HUES64 (cell line): ENCODE measurements around the gene AP2B1.

ENCODE experiments used
- H3K27ac ChIP-seq: 2 replicates; pipeline ENCODE4 v1.7.0; 2013; ENCODE audit warnings: low read depth, low read length, inconsistent platforms
- H3K27me3 ChIP-seq: 2 replicates; pipeline ENCODE4 v1.6.1; 2013; ENCODE audit warnings: mild to moderate bottlenecking, low read length; ENCODE audit not compliant: insufficient read depth
- H3K36me3 ChIP-seq: 2 replicates; pipeline ENCODE4 v1.6.1; 2013; ENCODE audit warnings: mild to moderate bottlenecking, low read length; ENCODE audit not compliant: insufficient read depth
- H3K4me1 ChIP-seq: 2 replicates; pipeline ENCODE4 v1.6.1; 2013; ENCODE audit warnings: mild to moderate bottlenecking, low read length, moderate library complexity; ENCODE audit not compliant: insufficient read depth
- H3K4me3 ChIP-seq: 2 replicates; pipeline ENCODE4 v1.5.1; 2013; ENCODE audit warnings: mild to moderate bottlenecking, low read length, moderate library complexity
- H3K9ac ChIP-seq: 2 replicates; pipeline ENCODE4 v1.6.1; 2013; ENCODE audit warnings: mild to moderate bottlenecking, low read depth, low read length
- H3K9me3 ChIP-seq: 2 replicates; pipeline ENCODE4 v1.6.1; 2013; ENCODE audit warnings: low read depth, low read length; ENCODE audit not compliant: insufficient read depth
- WGBS: fragments of 150-250, 120-280 bp; methylation state at CpG from one replicate; pipeline ENCODE4 v1.1.7; 2013; ENCODE audit warnings: missing lambda C conversion rate; 5-methylcytosine and 5-hydroxymethylcytosine counted together

Gene AP2B1

GRCh38 chr17:35730400-35731005 lies 143.4 kb downstream of the AP2B1 start:
- H3K27ac ChIP-seq = no peak overlapping the region
- H3K9me3 ChIP-seq = no peaks in the 10 kb centered on the region
- H3K9ac ChIP-seq = no peak overlapping the region
- WGBS = 81% methylated on average over 10 of the region's 10 CpGs
- H3K36me3 ChIP-seq = 0 out of 2 replicates have a peak, but pooled peaks cover 6% of the 10 kb centered on the region
- H3K27me3 ChIP-seq = peaks cover 19% of the 10 kb centered on the region
- H3K4me3 ChIP-seq = no peak overlapping the region
- peaks cover 37% of the 10 kb centered on the region for H3K4me1 ChIP-seq

GRCh38 chr17:35731239-35731916 lies 144.3 kb downstream of the AP2B1 start, which contains the start of gene RASL10B:
Gene RASL10B (plus strand): TSS chr17:35731639. CDS start chr17:35735185, 3,546 bp downstream.
- WGBS = 3% methylated on average over 37 of the region's 44 CpGs
- Histone ChIP-seq H3K36me3 (no peaks in the 10 kb centered on the region), H3K4me1 (peaks cover 30% of the 10 kb centered on the region), H3K4me3 (peak within 1 kb of the TSS; percentile 84), H3K9ac (peak within 1 kb of the TSS; percentile 59), H3K9me3 (no peaks in the 10 kb centered on the region), H3K27me3 (peaks cover 19% of the 10 kb centered on the region), H3K27ac (no peak within 1 kb of the TSS)

GRCh38 chr17:35731917-35732805 lies 145.0 kb downstream of the AP2B1 start:
- no peak overlapping the region for H3K27ac ChIP-seq
- H3K4me1 ChIP-seq = peaks cover 29% of the 10 kb centered on the region
- H3K27me3 ChIP-seq = peaks cover 19% of the 10 kb centered on the region
- peak overlapping the region; percentile 59 for H3K9ac ChIP-seq
- no peaks in the 10 kb centered on the region for H3K9me3 ChIP-seq
- H3K36me3 ChIP-seq = no peaks in the 10 kb centered on the region
- peak overlapping the region; percentile 84 for H3K4me3 ChIP-seq
- 7% methylated on average over 29 of the region's 47 CpGs for WGBS

- H3K4me1 ChIP-seq = peaks cover 29% of the 10 kb centered on the region
- WGBS = 59% methylated on average over 1 of the region's 1 CpG
These were observed 145.6 kb downstream of the AP2B1 start for GRCh38 chr17:35732806-35733136.

GRCh38 chr17:35733366-35733765 lies 146.2 kb downstream of the AP2B1 start:
- Histone ChIP-seq H3K9me3 (no peaks in the 10 kb centered on the region), H3K9ac (no peak overlapping the region), H3K27me3 (peaks cover 24% of the 10 kb centered on the region), H3K27ac (no peak overlapping the region), H3K4me1 (peaks cover 29% of the 10 kb centered on the region), H3K36me3 (no peaks in the 10 kb centered on the region), H3K4me3 (no peak overlapping the region)
- 88% methylated on average over 6 of the region's 6 CpGs for WGBS

More at GRCh38 chr17:35732806-35733136, 145.6 kb downstream of the AP2B1 start:
- H3K27me3 ChIP-seq = peaks cover 19% of the 10 kb centered on the region
- H3K9ac ChIP-seq = peak overlapping the region; percentile 59; the same call in 1 of the 2 replicates
- no peaks in the 10 kb centered on the region for H3K9me3 ChIP-seq
- no peaks in the 10 kb centered on the region for H3K36me3 ChIP-seq
- no peak overlapping the region for H3K27ac ChIP-seq
- H3K4me3 ChIP-seq = peak overlapping the region; percentile 84

- Histone ChIP-seq H3K27ac (no peak overlapping the region), H3K4me3 (no peak overlapping the region), H3K27me3 (peaks cover 34% of the 10 kb centered on the region), H3K9ac (no peak overlapping the region), H3K36me3 (no peaks in the 10 kb centered on the region), H3K9me3 (no peaks in the 10 kb centered on the region), H3K4me1 (peaks cover 21% of the 10 kb centered on the region)
- WGBS = 91% methylated on average over 7 of the region's 7 CpGs
These were observed 147.3 kb downstream of the AP2B1 start for GRCh38 chr17:35734396-35734795.

- 94% methylated on average over 29 of the region's 29 CpGs for WGBS
- H3K4me3 ChIP-seq = no peak overlapping the region
- H3K36me3 ChIP-seq = no peaks in the 10 kb centered on the region
- no peak overlapping the region for H3K27ac ChIP-seq
- H3K27me3 ChIP-seq = peaks cover 43% of the 10 kb centered on the region
- peaks cover 15% of the 10 kb centered on the region for H3K4me1 ChIP-seq
- H3K9me3 ChIP-seq = no peaks in the 10 kb centered on the region
- no peak overlapping the region for H3K9ac ChIP-seq
These were observed 148.1 kb downstream of the AP2B1 start for GRCh38 chr17:35735036-35735805.

GRCh38 chr17:35736236-35736635 lies 149.1 kb downstream of the AP2B1 start:
- peaks cover 7% of the 10 kb centered on the region; the same call in 1 of the 2 replicates for H3K4me1 ChIP-seq
- H3K27me3 ChIP-seq = peaks cover 45% of the 10 kb centered on the region
- 88% methylated on average over 5 of the region's 5 CpGs for WGBS

GRCh38 chr17:35738519-35739133 lies 151.5 kb downstream of the AP2B1 start:
- H3K36me3 ChIP-seq = no peaks in the 10 kb centered on the region
- peaks cover 4% of the 10 kb centered on the region for H3K9me3 ChIP-seq
- 92% methylated on average over 5 of the region's 5 CpGs for WGBS
- H3K27ac ChIP-seq = no peak overlapping the region
- H3K9ac ChIP-seq = no peak overlapping the region
- no peak overlapping the region for H3K4me3 ChIP-seq
- peaks cover 52% of the 10 kb centered on the region for H3K27me3 ChIP-seq
- H3K4me1 ChIP-seq = no peaks in the 10 kb centered on the region

More at GRCh38 chr17:35736236-35736635, 149.1 kb downstream of the AP2B1 start:
- H3K4me3 ChIP-seq = no peak overlapping the region
- no peak overlapping the region for H3K27ac ChIP-seq
- H3K9me3 ChIP-seq = peaks cover 4% of the 10 kb centered on the region
- no peaks in the 10 kb centered on the region for H3K36me3 ChIP-seq
- no peak overlapping the region for H3K9ac ChIP-seq

GRCh38 chr17:35740216-35740615 lies 153.1 kb downstream of the AP2B1 start:
- Histone ChIP-seq H3K27me3 (peaks cover 52% of the 10 kb centered on the region), H3K4me3 (no peak overlapping the region), H3K9me3 (peaks cover 4% of the 10 kb centered on the region), H3K27ac (no peak overlapping the region), H3K36me3 (no peaks in the 10 kb centered on the region), H3K9ac (no peak overlapping the region), H3K4me1 (no peaks in the 10 kb centered on the region)
- 91% methylated on average over 7 of the region's 7 CpGs for WGBS
